GM10847 (cell line): Measurements from ENCODE around the gene SPCS1.

Experiments
- POLR2A ChIP-seq: IDR thresholded peaks from 2 replicates; pipeline ENCODE4 v1.6.1; 2011; ENCODE audit not compliant: insufficient read length; ENCODE audit errors: extremely low read depth

The SPCS1 gene

GRCh38 chr3:52743152-52743551 is 37.2 kb downstream of the SPCS1 start:
- no peak for TF ChIP-seq POLR2A

GRCh38 chr3:52743721-52744120 is 37.8 kb downstream of the SPCS1 start:
- no peak for TF ChIP-seq POLR2A

GRCh38 chr3:52752045-52752660 is 46.2 kb downstream of the SPCS1 start:
- TF ChIP-seq POLR2A = no peak

GRCh38 chr3:52754373-52754772 is 48.5 kb downstream of the SPCS1 start:
- TF ChIP-seq POLR2A = no peak

DNA sequence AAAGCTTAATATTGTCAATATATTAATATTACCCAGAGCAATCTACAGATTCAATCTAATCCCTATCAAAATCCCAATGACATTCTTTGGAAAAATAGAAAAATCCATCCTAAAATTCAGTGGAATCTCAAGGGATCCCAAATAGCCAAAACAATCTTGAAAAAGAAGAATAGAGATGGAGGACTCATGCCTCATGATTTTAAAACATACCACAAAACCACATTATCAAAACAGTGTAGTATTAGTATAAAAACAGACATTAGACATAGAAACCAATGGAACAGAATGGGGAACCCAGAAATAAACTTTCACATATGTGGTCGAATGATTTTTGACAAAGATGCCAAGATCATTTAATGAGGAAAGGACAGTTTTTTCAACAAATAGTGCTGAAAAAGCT is 50.2 kb downstream of the SPCS1 start:
- no peak for TF ChIP-seq POLR2A
